H1 (cell line): ENCODE data around the gene CCL24. TPM values are rescaled to one million over a fixed set of nuclear protein-coding genes. Genes with fewer than 3 reads are reported as not detected.

ENCODE experiments used
- CTCF ChIA-PET: fragments of 300-600 bp; sonication (Branson Sonifier 250); formaldehyde crosslinking; loops from one replicate; lab custom pipeline; 2021; ENCODE audit not compliant: partially characterized antibody; lab: Charles Lee
- POLR2A ChIA-PET: fragments of 300-600 bp; sonication (Branson Sonifier 250); formaldehyde crosslinking; loops from one replicate; lab custom pipeline; 2021; ENCODE audit warnings: inconsistent platforms; ENCODE audit not compliant: partially characterized antibody; lab: Charles Lee
- DNase-seq, 2 experiments: peaks; one replicate each; pipeline versions ENCODE4 v3.0.0 to v3.0.0-alpha.2; 2010 to 2022; ENCODE audit warnings: low spot score in 2 of 2, low read depth in 1 of 2, mixed read lengths in 1 of 2
- FAIRE-seq: peaks from 2 replicates; lab custom pipeline; 2011; peaks lifted over from hg19 to GRCh38; lab: Jason Lieb, UNC
- H2AFZ ChIP-seq: 2 replicates; pipeline ENCODE4 v1.8.1; 2012; ENCODE audit warnings: low read length, inconsistent platforms
- H2AK5ac ChIP-seq: 2 replicates; pipeline ENCODE4 v1.6.1; 2013; ENCODE audit warnings: low read depth, low read length
- H2BK120ac ChIP-seq: replicated peaks from 2 replicates; pipeline ENCODE3; 2013; ENCODE audit warnings: low read depth, low read length, inconsistent platforms
- H2BK12ac ChIP-seq: 2 replicates; pipeline ENCODE4 v1.6.1; 2013; ENCODE audit warnings: low read depth, low read length
- H2BK15ac ChIP-seq: 2 replicates; pipeline ENCODE4 v1.6.1; 2013; ENCODE audit warnings: low read length
- H2BK20ac ChIP-seq: 2 replicates; pipeline ENCODE4 v1.6.1; 2013; ENCODE audit warnings: low read length
- H2BK5ac ChIP-seq: 2 replicates; pipeline ENCODE4 v1.6.1; 2013; ENCODE audit warnings: low read depth, low read length
- H3K14ac ChIP-seq: 2 replicates; pipeline ENCODE4 v1.6.1; 2013; ENCODE audit warnings: inconsistent platforms; ENCODE audit not compliant: insufficient read length
- H3K18ac ChIP-seq: 2 replicates; pipeline ENCODE4 v1.6.1; 2013; ENCODE audit warnings: low read length; ENCODE audit errors: extremely low read depth
- H3K23ac ChIP-seq: 2 replicates; pipeline ENCODE4 v1.6.1; 2013; ENCODE audit warnings: inconsistent platforms; ENCODE audit not compliant: insufficient read length
- H3K23me2 ChIP-seq: 2 replicates; pipeline ENCODE4 v1.6.1; 2013; ENCODE audit warnings: low read depth, low read length
- H3K27ac ChIP-seq: 2 replicates; pipeline ENCODE4 v1.6.1; 2011; ENCODE audit warnings: low read depth, low read length, inconsistent platforms
- H3K27me3 ChIP-seq, 4 experiments: replicated peaks in 1 of 4; 1 replicate in 1 of 4; 2 replicates in 3 of 4; pipeline versions ENCODE4 v1.6.1 to v1.8.1; 2011 to 2013; ENCODE audit warnings: low read length in 3 of 4, mild to moderate bottlenecking in 3 of 4, inconsistent platforms in 2 of 4, mixed read lengths in 2 of 4, moderate library complexity in 1 of 4; ENCODE audit not compliant: control insufficient read depth in 3 of 4, insufficient read depth in 3 of 4; ENCODE audit errors: extremely low read depth in 1 of 4
- H3K36me3 ChIP-seq, 4 experiments: 2 replicates each; pipeline versions ENCODE4 v1.6.1 to v1.8.1; 2011 to 2013; ENCODE audit warnings: mild to moderate bottlenecking in 4 of 4, low read length in 3 of 4, moderate library complexity in 2 of 4, control low read depth in 1 of 4, inconsistent platforms in 1 of 4; ENCODE audit not compliant: insufficient read depth in 4 of 4, control insufficient read depth in 2 of 4
- H3K4ac ChIP-seq: replicated peaks from 2 replicates; pipeline ENCODE3; 2013; ENCODE audit warnings: low read length, low read depth, mixed read lengths, inconsistent platforms; ENCODE audit not compliant: insufficient read length
- H3K4me1 ChIP-seq, 4 experiments: replicated peaks in 1 of 4; 1 replicate in 1 of 4; 2 replicates in 3 of 4; pipeline versions ENCODE4 v1.6.1 to v1.8.1; 2011 to 2013; ENCODE audit warnings: low read length in 3 of 4, inconsistent platforms in 2 of 4, mixed read lengths in 1 of 4; ENCODE audit not compliant: insufficient read depth in 4 of 4, control insufficient read depth in 3 of 4
- H3K4me2 ChIP-seq, 2 experiments: 2 replicates each; pipeline versions ENCODE4 v1.6.1 to v1.8.1; 2011 to 2013; ENCODE audit warnings: low read depth in 2 of 2, low read length in 2 of 2, control low read depth in 1 of 2, inconsistent platforms in 1 of 2, mild to moderate bottlenecking in 1 of 2; ENCODE audit not compliant: insufficient read depth in 1 of 2
- H3K4me3 ChIP-seq, 4 experiments: fragments of 200-600, 300-600 bp in 1 of 4; sonication (generic), shearing (Covaris generic), sonication (Bioruptor Twin) in 1 of 4; 2 replicates each; pipeline versions ENCODE4 v1.5.1 to v1.8.1; 2011 to 2016; ENCODE audit warnings: low read length in 4 of 4, low read depth in 3 of 4, control low read depth in 2 of 4, inconsistent platforms in 2 of 4, mild to moderate bottlenecking in 2 of 4, mixed read lengths in 1 of 4, moderate library complexity in 1 of 4; ENCODE audit not compliant: insufficient read depth in 2 of 4; ENCODE audit errors: extremely low read depth in 1 of 4
- H3K56ac ChIP-seq: replicated peaks from 2 replicates; pipeline ENCODE3; 2013; ENCODE audit warnings: low read depth, mild to moderate bottlenecking, mixed read lengths, low read length, inconsistent platforms; ENCODE audit not compliant: insufficient read length
- H3K79me1 ChIP-seq: 2 replicates; pipeline ENCODE4 v1.6.1; 2013; ENCODE audit warnings: low read depth, low read length, control low read depth
- H3K79me2 ChIP-seq, 2 experiments: 2 replicates each; pipeline versions ENCODE4 v1.6.1 to v1.8.1; 2012 to 2013; ENCODE audit warnings: low read length in 2 of 2, mild to moderate bottlenecking in 2 of 2, inconsistent platforms in 1 of 2; ENCODE audit not compliant: insufficient read depth in 2 of 2, control insufficient read depth in 1 of 2
- H3K9ac ChIP-seq, 4 experiments: replicated peaks in 1 of 4; 1 replicate in 1 of 4; 2 replicates in 3 of 4; pipeline versions ENCODE4 v1.6.1 to v1.8.1; 2011 to 2013; ENCODE audit warnings: low read depth in 3 of 4, low read length in 3 of 4, control low read depth in 2 of 4, mild to moderate bottlenecking in 2 of 4, moderate library complexity in 2 of 4, inconsistent platforms in 1 of 4; ENCODE audit errors: extremely low read depth in 1 of 4
- H3K9me3 ChIP-seq, 2 experiments: 2 replicates each; pipeline versions ENCODE4 v1.6.1 to v1.8.1; 2012 to 2013; ENCODE audit warnings: mild to moderate bottlenecking in 2 of 2, moderate library complexity in 2 of 2, control low read depth in 1 of 2, inconsistent platforms in 1 of 2, low read depth in 1 of 2, low read length in 1 of 2, mixed read lengths in 1 of 2; ENCODE audit not compliant: insufficient read depth in 2 of 2
- H4K20me1 ChIP-seq, 2 experiments: replicated peaks in 1 of 2; 2 replicates each; pipeline versions ENCODE3 to v1.8.1; 2011 to 2013; ENCODE audit warnings: inconsistent platforms in 2 of 2, low read length in 2 of 2, mild to moderate bottlenecking in 1 of 2; ENCODE audit not compliant: insufficient read depth in 2 of 2, control insufficient read depth in 1 of 2
- H4K5ac ChIP-seq: 2 replicates; pipeline ENCODE4 v1.6.1; 2013; ENCODE audit warnings: low read length, low read depth, mixed read lengths, inconsistent platforms; ENCODE audit not compliant: insufficient read length
- H4K8ac ChIP-seq: 2 replicates; pipeline ENCODE4 v1.8.0; 2013; ENCODE audit warnings: mild to moderate bottlenecking, moderate library complexity, low read length, inconsistent platforms; ENCODE audit not compliant: insufficient read depth; ENCODE audit errors: extremely low read depth
- H4K91ac ChIP-seq: replicated peaks from 2 replicates; pipeline ENCODE3; 2013; ENCODE audit warnings: low read length, mixed read lengths, inconsistent platforms; ENCODE audit not compliant: insufficient read length
- KDM5A ChIP-seq: fragments of 200-600 bp; IDR thresholded peaks from 2 replicates; pipeline ENCODE4 v1.7.1; 2012; ENCODE audit warnings: mild to moderate bottlenecking, low read length, inconsistent platforms, mixed read lengths
- WGBS, 2 experiments: shearing (Covaris generic) in 1 of 2; methylation state at CpG; one replicate each; pipeline versions ENCODE4 v1.1.6 to v1.1.7; 2013 to 2015; ENCODE audit warnings: low lambda C conversion rate in 2 of 2, mixed read lengths in 2 of 2, inconsistent platforms in 1 of 2, low coverage in 1 of 2, missing lambda C conversion rate in 1 of 2; ENCODE audit not compliant: insufficient replicate concordance in 2 of 2, insufficient coverage in 1 of 2, insufficient read length in 1 of 2; ENCODE audit errors: extremely low coverage in 1 of 2, missing lambda C conversion rate in 1 of 2; 5-methylcytosine and 5-hydroxymethylcytosine counted together
- polyA plus RNA-seq, 7 experiments: library from polyadenylated mRNA; depleted of rRNA in 3 of 7; stranded (reverse) in 5 of 7; unstranded in 2 of 7; fragments of >200 nt in 5 of 7; fragments of 200-250 nt in 2 of 7; gene quantifications; 1 replicate in 5 of 7; 2 replicates in 1 of 7; 4 replicates in 1 of 7; pipeline versions ENCODE4 v1.2.1 to v1.2.3, GENCODE V29; 2011 to 2013; ENCODE audit warnings: missing spikeins in 2 of 7, mixed read lengths in 2 of 7
- total RNA-seq: library from RNA; stranded (reverse); fragmentation: NEBNext Ultra II Directional; extraction: Animal tissue kit (Norgen Biotek cat#: 25700); gene quantifications from 2 replicates; pipeline ENCODE4 v1.2.1, GENCODE V29; 2021
- TF ChIP-seq, protein P1 (sequence below), 3 experiments: IDR thresholded peaks; 1 replicate in 2 of 3; 2 replicates in 1 of 3; pipeline versions ENCODE4 v1.5.1 to v1.6.1; 2011; ENCODE audit warnings: low read length in 3 of 3, mild to moderate bottlenecking in 3 of 3, inconsistent platforms in 2 of 3, low read depth in 1 of 3, moderate library complexity in 1 of 3; ENCODE audit not compliant: insufficient read depth in 1 of 3; ENCODE audit errors: control extremely low read depth in 1 of 3
- TF ChIP-seq, protein P2 (sequence below): IDR thresholded peaks from 2 replicates; pipeline ENCODE4 v1.6.1; 2012; ENCODE audit warnings: inconsistent platforms

Gene CCL24
- total and polyA plus RNA-seq, 2 of the 8 experiments (the other 6 are each of a cell fraction or from before 2014, with no cell fraction given): not detected

DNA sequence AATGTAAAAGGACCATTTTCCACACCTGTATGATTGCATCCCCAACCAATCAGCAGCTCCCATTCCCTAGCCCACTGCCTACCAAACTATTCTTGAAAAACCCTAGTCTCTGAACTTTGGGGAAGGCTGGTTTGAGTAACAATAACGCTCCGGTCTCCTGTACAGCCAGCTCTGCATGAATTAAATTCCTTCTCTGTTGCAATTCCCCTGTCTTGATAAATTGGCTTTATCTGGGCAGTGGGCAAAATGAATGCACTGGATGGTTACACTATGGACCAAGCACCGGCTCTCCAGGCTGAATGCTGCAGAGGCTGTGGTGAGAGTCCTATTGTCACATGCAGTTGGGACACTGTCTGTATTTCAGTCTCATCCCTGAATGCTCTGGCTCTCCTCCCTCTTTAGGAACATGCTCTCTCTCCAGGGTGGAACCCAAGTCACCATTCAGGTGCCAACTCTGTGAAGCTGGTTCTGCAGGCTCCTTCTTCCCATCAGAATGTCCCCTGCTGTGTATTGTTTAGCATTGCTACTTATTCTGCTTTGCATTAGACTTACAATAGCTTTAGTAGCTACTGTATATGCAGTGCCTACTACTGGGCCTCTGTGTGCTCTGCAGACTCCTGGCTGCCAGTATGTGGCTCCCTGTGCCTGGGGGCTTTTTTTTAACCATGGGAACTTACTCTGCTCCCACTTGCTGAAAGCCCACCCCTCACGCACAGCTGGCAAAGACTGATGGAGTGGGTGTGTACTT lies 6.9 kb downstream of the CCL24 start:
- Histone ChIP-seq H2BK12ac (no peak overlapping the region), H3K9ac (no peak overlapping the region), H2AK5ac (no peak overlapping the region), H3K23me2 (no peaks in the 10 kb centered on the region), H3K4me2 (no peak overlapping the region), H4K91ac (no peak overlapping the region), H3K56ac (no peak overlapping the region), H2BK15ac (no peak overlapping the region), H3K4me1 (no peaks in the 10 kb centered on the region), H3K4me3 (no peak overlapping the region), H4K5ac (no peak overlapping the region), H3K18ac (no peak overlapping the region), H3K23ac (no peak overlapping the region), H3K9me3 (peaks cover 6 to 9% of the 10 kb centered on the region in 2 experiments; a peak in 3 of 4 replicates), H3K79me2 (no peaks in the 10 kb centered on the region), H2BK120ac (no peak overlapping the region), H3K14ac (no peak overlapping the region), H4K20me1 (no peaks in the 10 kb centered on the region), H2BK5ac (no peak overlapping the region), H3K4ac (no peak overlapping the region), H2BK20ac (no peak overlapping the region), H3K36me3 (no peaks in the 10 kb centered on the region), H3K27ac (no peak overlapping the region), H3K79me1 (no peaks in the 10 kb centered on the region), H2AFZ (no peak overlapping the region), H4K8ac (no peak overlapping the region), H3K27me3 (no peaks in the 10 kb centered on the region)
- no peak for DNase-seq
- ChIA-PET POLR2A (interaction anchor here (0.6 kb wide), 2 partner anchors 31 to 84 kb away, joined by 3 read pairs; no protein-coding TSS in a partner anchor), CTCF (no interaction called here)
- FAIRE-seq: no peak
- WGBS, 2 experiments: 93% methylated on average over 4 of the region's 4 CpGs; no CpG with 5 or more reads in 1 of the 2 experiments
- TF ChIP-seq, protein P1, sequence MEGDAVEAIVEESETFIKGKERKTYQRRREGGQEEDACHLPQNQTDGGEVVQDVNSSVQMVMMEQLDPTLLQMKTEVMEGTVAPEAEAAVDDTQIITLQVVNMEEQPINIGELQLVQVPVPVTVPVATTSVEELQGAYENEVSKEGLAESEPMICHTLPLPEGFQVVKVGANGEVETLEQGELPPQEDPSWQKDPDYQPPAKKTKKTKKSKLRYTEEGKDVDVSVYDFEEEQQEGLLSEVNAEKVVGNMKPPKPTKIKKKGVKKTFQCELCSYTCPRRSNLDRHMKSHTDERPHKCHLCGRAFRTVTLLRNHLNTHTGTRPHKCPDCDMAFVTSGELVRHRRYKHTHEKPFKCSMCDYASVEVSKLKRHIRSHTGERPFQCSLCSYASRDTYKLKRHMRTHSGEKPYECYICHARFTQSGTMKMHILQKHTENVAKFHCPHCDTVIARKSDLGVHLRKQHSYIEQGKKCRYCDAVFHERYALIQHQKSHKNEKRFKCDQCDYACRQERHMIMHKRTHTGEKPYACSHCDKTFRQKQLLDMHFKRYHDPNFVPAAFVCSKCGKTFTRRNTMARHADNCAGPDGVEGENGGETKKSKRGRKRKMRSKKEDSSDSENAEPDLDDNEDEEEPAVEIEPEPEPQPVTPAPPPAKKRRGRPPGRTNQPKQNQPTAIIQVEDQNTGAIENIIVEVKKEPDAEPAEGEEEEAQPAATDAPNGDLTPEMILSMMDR (IDR thresholded peaks at IDR 0.05; ENCODE audit: control extremely low read depth in 1 of 3, insufficient read depth in 1 of 3, low read depth in 1 of 3, low read length in 3 of 3): peak in 1 of 3 experiments; percentile 28; a peak in 1 of 4 replicates
- TF ChIP-seq KDM5A: peak; percentile 42; the same call in 1 of the 2 replicates
- TF ChIP-seq, protein P2, sequence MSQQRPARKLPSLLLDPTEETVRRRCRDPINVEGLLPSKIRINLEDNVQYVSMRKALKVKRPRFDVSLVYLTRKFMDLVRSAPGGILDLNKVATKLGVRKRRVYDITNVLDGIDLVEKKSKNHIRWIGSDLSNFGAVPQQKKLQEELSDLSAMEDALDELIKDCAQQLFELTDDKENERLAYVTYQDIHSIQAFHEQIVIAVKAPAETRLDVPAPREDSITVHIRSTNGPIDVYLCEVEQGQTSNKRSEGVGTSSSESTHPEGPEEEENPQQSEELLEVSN: no peak
